ENCODE data around the gene NCBP1.

DNA sequence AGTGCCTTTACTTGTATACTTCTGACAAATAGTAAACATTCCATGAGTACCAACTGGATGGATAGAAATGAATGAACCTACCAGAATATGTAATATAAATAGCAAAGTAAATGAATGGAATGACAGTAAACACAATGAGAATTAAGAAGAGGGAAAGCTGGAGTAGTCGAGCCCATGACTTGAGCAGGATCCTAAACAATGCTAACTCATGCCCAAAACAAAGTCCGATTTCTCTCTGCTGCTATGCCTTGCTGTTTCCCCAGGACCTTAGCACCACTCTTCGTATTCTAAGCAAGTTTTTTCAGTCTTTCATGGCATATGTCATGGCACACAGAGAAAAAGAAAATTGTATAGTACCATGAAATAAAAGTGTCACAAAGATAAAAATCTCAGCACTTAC, 61.8 kb downstream of the NCBP1 start:
- no peak for TF ChIP-seq POLR2A (IDR thresholded peaks at IDR 0.05)
- TF ChIP-seq, protein P1, sequence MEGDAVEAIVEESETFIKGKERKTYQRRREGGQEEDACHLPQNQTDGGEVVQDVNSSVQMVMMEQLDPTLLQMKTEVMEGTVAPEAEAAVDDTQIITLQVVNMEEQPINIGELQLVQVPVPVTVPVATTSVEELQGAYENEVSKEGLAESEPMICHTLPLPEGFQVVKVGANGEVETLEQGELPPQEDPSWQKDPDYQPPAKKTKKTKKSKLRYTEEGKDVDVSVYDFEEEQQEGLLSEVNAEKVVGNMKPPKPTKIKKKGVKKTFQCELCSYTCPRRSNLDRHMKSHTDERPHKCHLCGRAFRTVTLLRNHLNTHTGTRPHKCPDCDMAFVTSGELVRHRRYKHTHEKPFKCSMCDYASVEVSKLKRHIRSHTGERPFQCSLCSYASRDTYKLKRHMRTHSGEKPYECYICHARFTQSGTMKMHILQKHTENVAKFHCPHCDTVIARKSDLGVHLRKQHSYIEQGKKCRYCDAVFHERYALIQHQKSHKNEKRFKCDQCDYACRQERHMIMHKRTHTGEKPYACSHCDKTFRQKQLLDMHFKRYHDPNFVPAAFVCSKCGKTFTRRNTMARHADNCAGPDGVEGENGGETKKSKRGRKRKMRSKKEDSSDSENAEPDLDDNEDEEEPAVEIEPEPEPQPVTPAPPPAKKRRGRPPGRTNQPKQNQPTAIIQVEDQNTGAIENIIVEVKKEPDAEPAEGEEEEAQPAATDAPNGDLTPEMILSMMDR (IDR thresholded peaks at IDR 0.05) = no peak
- TF ChIP-seq EP300 (IDR thresholded peaks at IDR 0.05) = no peak
- TF ChIP-seq POLR2AphosphoS5 (IDR thresholded peaks at IDR 0.05) = no peak

Data from sigmoid colon (tissue), 4 donors.